ENCODE measurements around the gene WASF2.
"Not testable (repeated sequence)": the region's sequence is repeated elsewhere in the genome, so short reads cannot be mapped to it uniquely, and the experiment has no call there.

WASF2 gene

GRCh38 chr1:27489973-27490741 lies at the start of gene WASF2:
TSS of gene WASF2 (minus strand) at chr1:27490167. CDS start at chr1:27428890, 61,277 bp downstream.
- DNase-seq, result peak; percentile 93 to 97

- DNase-seq, result no peak
Observed at GRCh38 chr1:27538793-27539192, 48.8 kb upstream of the WASF2 start.

- DNase-seq, result not testable (repeated sequence)
Observed at GRCh38 chr1:27538305-27538676, 48.3 kb upstream of the WASF2 start.

GRCh38 chr1:27536767-27537166 lies 46.8 kb upstream of the WASF2 start:
- DNase-seq, result no peak

GRCh38 chr1:27536010-27536757 lies 46.2 kb upstream of the WASF2 start:
- no peak for DNase-seq

GRCh38 chr1:27535386-27535785 lies 45.4 kb upstream of the WASF2 start:
- DNase-seq, result no peak

- DNase-seq, result no peak
Observed at GRCh38 chr1:27531959-27532685, 42.2 kb upstream of the WASF2 start.

GRCh38 chr1:27530192-27530591 lies 40.2 kb upstream of the WASF2 start:
- DNase-seq, result no peak

GRCh38 chr1:27529704-27530018 lies 39.7 kb upstream of the WASF2 start:
- no peak for DNase-seq

GRCh38 chr1:27528818-27529703 lies 39.1 kb upstream of the WASF2 start:
- no peak for DNase-seq

GRCh38 chr1:27527890-27528817 lies 38.2 kb upstream of the WASF2 start:
- peak; percentile 53 to 56 for DNase-seq

GRCh38 chr1:27527223-27527889 lies 37.4 kb upstream of the WASF2 start:
- peak in 1 of 2 experiments; percentile 32 for DNase-seq

- DNase-seq, result peak in 1 of 2 experiments; percentile 32
Observed at GRCh38 chr1:27526569-27527222, 36.7 kb upstream of the WASF2 start.

GRCh38 chr1:27525296-27526272 lies 35.6 kb upstream of the WASF2 start:
- DNase-seq, result peak; percentile 44 to 51

- no peak for DNase-seq
Observed at GRCh38 chr1:27523337-27524020, 33.5 kb upstream of the WASF2 start.

GRCh38 chr1:27522432-27523336 lies 32.7 kb upstream of the WASF2 start:
- peak; percentile 56 to 57 for DNase-seq

- DNase-seq, result no peak
Observed at GRCh38 chr1:27521861-27522431, 32.0 kb upstream of the WASF2 start.
